Trophoblast cell (in vitro differentiated cells and primary cell): ENCODE measurements around the gene CLIP2.
"Not testable (repeated sequence)": the region's sequence is repeated elsewhere in the genome, so short reads cannot be mapped to it uniquely, and the experiment has no call there.

Experiments
- DNase-seq, 2 donors: peaks; one replicate each; pipeline ENCODE4 v3.0.0-alpha.2; 2016
- H2AFZ ChIP-seq: 2 replicates; pipeline ENCODE4 v1.6.1; 2013; ENCODE audit warnings: low read length, moderate library complexity, mild to moderate bottlenecking; ENCODE audit not compliant: insufficient read depth, poor library complexity
- H2AK5ac ChIP-seq: 2 replicates; pipeline ENCODE4 v1.6.1; 2013; ENCODE audit warnings: mild to moderate bottlenecking, low read length
- H2BK120ac ChIP-seq: 2 replicates; pipeline ENCODE4 v1.6.1; 2013; ENCODE audit warnings: low read length, mild to moderate bottlenecking, moderate library complexity; ENCODE audit not compliant: insufficient read depth, poor library complexity
- H2BK12ac ChIP-seq: 2 replicates; pipeline ENCODE4 v1.6.1; 2013; ENCODE audit warnings: mild to moderate bottlenecking, low read length, moderate library complexity
- H2BK5ac ChIP-seq: 2 replicates; pipeline ENCODE4 v1.6.1; 2013; ENCODE audit warnings: low read length, low read depth, moderate library complexity, mild to moderate bottlenecking; ENCODE audit not compliant: poor library complexity
- H3K14ac ChIP-seq: 2 replicates; pipeline ENCODE4 v1.6.1; 2013; ENCODE audit warnings: mild to moderate bottlenecking, low read length
- H3K18ac ChIP-seq: 2 replicates; pipeline ENCODE4 v1.6.1; 2013; ENCODE audit warnings: mild to moderate bottlenecking, low read length
- H3K23ac ChIP-seq: 2 replicates; pipeline ENCODE4 v1.6.1; 2013; ENCODE audit warnings: low read length
- H3K27ac ChIP-seq: 2 replicates; pipeline ENCODE4 v1.5.1; 2013; ENCODE audit warnings: low read depth, mild to moderate bottlenecking, inconsistent platforms, low read length, moderate library complexity
- H3K27me3 ChIP-seq: 2 replicates; pipeline ENCODE4 v1.6.1; 2013; ENCODE audit warnings: inconsistent platforms, mild to moderate bottlenecking, low read length, moderate library complexity; ENCODE audit not compliant: insufficient read depth
- H3K36me3 ChIP-seq, 2 experiments: 1 replicate in 1 of 2; 2 replicates in 1 of 2; pipeline ENCODE4 v1.6.1; 2013; ENCODE audit warnings: low read length in 2 of 2, mild to moderate bottlenecking in 2 of 2, moderate library complexity in 1 of 2; ENCODE audit not compliant: insufficient read depth in 2 of 2, control insufficient read depth in 1 of 2
- H3K4ac ChIP-seq: 2 replicates; pipeline ENCODE4 v1.6.1; 2013; ENCODE audit warnings: low read depth, mild to moderate bottlenecking, low read length, moderate library complexity
- H3K4me1 ChIP-seq, 2 experiments: 1 replicate in 1 of 2; 2 replicates in 1 of 2; pipeline ENCODE4 v1.6.1; 2013; ENCODE audit warnings: low read length in 2 of 2, mild to moderate bottlenecking in 2 of 2, moderate library complexity in 1 of 2; ENCODE audit not compliant: insufficient read depth in 2 of 2, control insufficient read depth in 1 of 2
- H3K4me2 ChIP-seq: 2 replicates; pipeline ENCODE4 v1.6.1; 2013; ENCODE audit warnings: inconsistent platforms, mild to moderate bottlenecking, low read length, moderate library complexity
- H3K4me3 ChIP-seq: 2 replicates; pipeline ENCODE4 v1.5.1; 2013; ENCODE audit warnings: mild to moderate bottlenecking, low read depth, low read length, inconsistent platforms
- H3K79me1 ChIP-seq: one replicate; pipeline ENCODE4 v1.6.1; 2013; ENCODE audit warnings: low read length
- H3K79me2 ChIP-seq: 2 replicates; pipeline ENCODE4 v1.6.1; 2013; ENCODE audit warnings: low read length, mild to moderate bottlenecking; ENCODE audit not compliant: control insufficient read depth, insufficient read depth, poor library complexity
- H3K9ac ChIP-seq: 2 replicates; pipeline ENCODE4 v1.6.1; 2013; ENCODE audit warnings: mild to moderate bottlenecking, low read length
- H3K9me3 ChIP-seq: 2 replicates; pipeline ENCODE4 v1.6.1; 2013; ENCODE audit warnings: low read depth, mild to moderate bottlenecking, control low read depth, inconsistent platforms, low read length; ENCODE audit not compliant: insufficient read depth
- H4K12ac ChIP-seq: 2 replicates; pipeline ENCODE4 v1.6.1; 2013; ENCODE audit warnings: low read depth, mild to moderate bottlenecking, low read length, moderate library complexity
- H4K8ac ChIP-seq: 2 replicates; pipeline ENCODE4 v1.6.1; 2013; ENCODE audit warnings: low read depth, mild to moderate bottlenecking, low read length, moderate library complexity
- H4K91ac ChIP-seq: one replicate; pipeline ENCODE4 v1.6.1; 2013; ENCODE audit warnings: low read depth, mild to moderate bottlenecking, low read length, moderate library complexity
- WGBS: extraction: QIAGEN DNeasy Blood & Tissue Kit; methylation state at CpG from one replicate; pipeline ENCODE4 v1.1.7; 2013; ENCODE audit warnings: missing lambda C conversion rate; ENCODE audit not compliant: insufficient read length, insufficient coverage; ENCODE audit errors: extremely low coverage; 5-methylcytosine and 5-hydroxymethylcytosine counted together

The CLIP2 gene

DNA sequence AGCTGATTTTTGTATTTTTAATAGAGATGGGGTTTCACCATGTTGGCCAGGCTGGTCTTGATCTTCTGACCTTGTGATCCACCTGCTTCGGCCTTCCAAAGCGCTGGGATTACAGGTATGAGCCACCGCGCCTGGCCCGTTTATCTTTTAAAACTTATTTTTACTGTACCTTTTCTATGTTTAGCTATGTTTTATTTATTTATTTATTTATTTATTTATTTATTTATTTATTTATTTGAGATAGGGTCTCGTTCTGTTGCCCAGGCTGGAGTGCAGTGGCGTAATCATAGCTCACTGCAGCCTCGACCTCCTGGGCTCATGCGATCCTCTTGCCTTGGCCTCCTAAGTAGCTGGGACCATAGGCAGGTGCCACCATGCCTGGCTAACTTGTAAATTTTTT lies 33.7 kb downstream of the CLIP2 start:
- not testable (repeated sequence) for H3K36me3 ChIP-seq, H2AK5ac ChIP-seq, H3K27ac ChIP-seq, H4K8ac ChIP-seq, H3K27me3 ChIP-seq, H3K4me3 ChIP-seq, H3K4me2 ChIP-seq, H3K4ac ChIP-seq, H3K23ac ChIP-seq, H2AFZ ChIP-seq, H3K9ac ChIP-seq, H4K91ac ChIP-seq, H3K79me2 ChIP-seq, DNase-seq, H3K18ac ChIP-seq, H3K79me1 ChIP-seq, H2BK120ac ChIP-seq, H3K14ac ChIP-seq, H3K4me1 ChIP-seq, H3K9me3 ChIP-seq, H2BK5ac ChIP-seq, H4K12ac ChIP-seq, H2BK12ac ChIP-seq
- WGBS: no CpG with 5 or more reads among the region's 9 CpGs

GRCh38 chr7:74324531-74325209 lies 35.5 kb downstream of the CLIP2 start:
- Histone ChIP-seq H3K4me1 (no peaks in the 10 kb centered on the region), H3K27me3 (no peaks in the 10 kb centered on the region), H3K79me1 (no peaks in the 10 kb centered on the region), H4K8ac (no peak overlapping the region), H3K79me2 (no peaks in the 10 kb centered on the region), H2AK5ac (no peak overlapping the region), H3K9me3 (peaks cover 2% of the 10 kb centered on the region), H3K14ac (no peak overlapping the region), H3K23ac (no peak overlapping the region), H3K18ac (no peak overlapping the region), H3K4ac (no peak overlapping the region), H2BK12ac (no peak overlapping the region), H4K91ac (no peak overlapping the region), H3K4me2 (no peak overlapping the region), H3K4me3 (no peak overlapping the region), H3K9ac (no peak overlapping the region), H2BK120ac (no peak overlapping the region), H4K12ac (no peak overlapping the region), H3K36me3 (no peaks in the 10 kb centered on the region), H2BK5ac (no peak overlapping the region), H3K27ac (no peak overlapping the region), H2AFZ (no peak overlapping the region)
- no CpG with 5 or more reads among the region's 12 CpGs for WGBS
- DNase-seq: no peak

DNA sequence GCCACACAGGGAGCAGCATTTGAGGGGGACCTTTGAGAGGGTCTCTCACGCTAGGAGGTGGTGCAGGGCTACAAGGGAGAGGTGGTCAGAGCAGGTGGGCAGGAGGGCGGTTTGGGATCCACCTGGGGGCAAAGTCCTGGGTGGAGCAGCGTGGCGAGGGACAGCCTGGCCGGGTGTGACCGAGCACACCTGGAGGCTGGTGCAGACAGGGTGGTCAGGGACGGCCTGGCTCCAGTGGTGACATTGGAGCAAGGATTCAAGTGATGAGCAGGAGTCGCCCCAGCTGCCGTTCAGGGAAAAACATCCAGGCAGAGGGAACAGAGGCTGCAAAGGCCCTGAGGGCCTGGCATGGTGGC lies 36.0 kb downstream of the CLIP2 start:
- Histone ChIP-seq H3K4ac (no peak overlapping the region), H4K91ac (no peak overlapping the region), H2BK120ac (no peak overlapping the region), H3K36me3 (no peaks in the 10 kb centered on the region), H3K23ac (no peak overlapping the region), H4K8ac (no peak overlapping the region), H3K9me3 (peaks cover 2% of the 10 kb centered on the region), H2AK5ac (no peak overlapping the region), H3K4me3 (no peak overlapping the region), H2BK5ac (no peak overlapping the region), H3K14ac (no peak overlapping the region), H3K9ac (no peak overlapping the region), H3K4me2 (no peak overlapping the region), H3K79me2 (no peaks in the 10 kb centered on the region), H3K18ac (no peak overlapping the region), H2AFZ (no peak overlapping the region), H3K27me3 (no peaks in the 10 kb centered on the region), H2BK12ac (no peak overlapping the region), H4K12ac (no peak overlapping the region), H3K4me1 (no peaks in the 10 kb centered on the region), H3K79me1 (no peaks in the 10 kb centered on the region), H3K27ac (no peak overlapping the region)
- DNase-seq: no peak
- WGBS: no CpG with 5 or more reads among the region's 9 CpGs

GRCh38 chr7:74329225-74329624 lies 40.0 kb downstream of the CLIP2 start:
- H4K12ac ChIP-seq: no peak overlapping the region
- H3K9me3 ChIP-seq: peaks cover 2% of the 10 kb centered on the region
- no peak overlapping the region for H2BK120ac ChIP-seq
- no peak overlapping the region for H3K23ac ChIP-seq
- H3K4ac ChIP-seq: no peak overlapping the region
- H3K79me1 ChIP-seq: no peaks in the 10 kb centered on the region
- no peak overlapping the region for H2BK12ac ChIP-seq
- no peaks in the 10 kb centered on the region for H3K27me3 ChIP-seq
- H3K18ac ChIP-seq: no peak overlapping the region
- no peak overlapping the region for H2BK5ac ChIP-seq
- no peak overlapping the region for H3K4me2 ChIP-seq
- no peak overlapping the region for H3K27ac ChIP-seq
- DNase-seq: no peak
- no CpG with 5 or more reads among the region's 7 CpGs for WGBS
- no peaks in the 10 kb centered on the region for H3K4me1 ChIP-seq
- H3K4me3 ChIP-seq: no peak overlapping the region
- H2AK5ac ChIP-seq: no peak overlapping the region
- H3K9ac ChIP-seq: no peak overlapping the region
- H3K36me3 ChIP-seq: no peaks in the 10 kb centered on the region
- no peak overlapping the region for H4K8ac ChIP-seq
- no peak overlapping the region for H4K91ac ChIP-seq
- no peak overlapping the region for H2AFZ ChIP-seq
- H3K79me2 ChIP-seq: no peaks in the 10 kb centered on the region
- H3K14ac ChIP-seq: no peak overlapping the region
